DMS79 (cell line): Measurements from ENCODE around the gene UBXN4.
"Not testable (repeated sequence)": the region's sequence is repeated elsewhere in the genome, so short reads cannot be mapped to it uniquely, and the experiment has no call there.

Source experiments
- DNase-seq: peaks from one replicate; lab custom pipeline; 2025; lab: John Stamatoyannopoulos, UW

Gene UBXN4

GRCh38 chr2:135762530-135762929 is 20.9 kb downstream of the UBXN4 start:
- DNase-seq: no peak

- DNase-seq: no peak
Observed at GRCh38 chr2:135768863-135769262, 27.2 kb downstream of the UBXN4 start.

GRCh38 chr2:135773319-135773718 is 31.7 kb downstream of the UBXN4 start:
- DNase-seq: no peak

- DNase-seq: no peak
Observed at GRCh38 chr2:135773917-135774316, 32.3 kb downstream of the UBXN4 start.

GRCh38 chr2:135775420-135775819 is 33.8 kb downstream of the UBXN4 start:
- no peak for DNase-seq

- DNase-seq: no peak
Observed at GRCh38 chr2:135776367-135776766, 34.7 kb downstream of the UBXN4 start.

- DNase-seq: no peak
Observed at GRCh38 chr2:135782231-135782630, 40.6 kb downstream of the UBXN4 start.

- no peak for DNase-seq
Observed at GRCh38 chr2:135783439-135783838, 41.8 kb downstream of the UBXN4 start.

GRCh38 chr2:135785032-135785431 is 43.4 kb downstream of the UBXN4 start:
- no peak for DNase-seq

GRCh38 chr2:135786823-135787222 is 45.2 kb downstream of the UBXN4 start:
- DNase-seq: no peak

GRCh38 chr2:135790423-135790822 is 48.8 kb downstream of the UBXN4 start:
- no peak for DNase-seq

GRCh38 chr2:135791418-135792190 is 49.9 kb downstream of the UBXN4 start:
- no peak for DNase-seq

GRCh38 chr2:135792401-135793150 is 50.9 kb downstream of the UBXN4 start:
- no peak for DNase-seq

- DNase-seq: not testable (repeated sequence)
Observed at GRCh38 chr2:135795641-135796040, 54.0 kb downstream of the UBXN4 start.

- DNase-seq: no peak
Observed at GRCh38 chr2:135796606-135797005, 55.0 kb downstream of the UBXN4 start.

- no peak for DNase-seq
Observed at GRCh38 chr2:135797497-135798274, 56.0 kb downstream of the UBXN4 start.

- DNase-seq: no peak
Observed at GRCh38 chr2:135798275-135798705, 56.6 kb downstream of the UBXN4 start.

GRCh38 chr2:135798762-135799161 is 57.1 kb downstream of the UBXN4 start:
- no peak for DNase-seq

GRCh38 chr2:135799738-135800137 is 58.1 kb downstream of the UBXN4 start:
- DNase-seq: no peak

- DNase-seq: no peak
Observed at GRCh38 chr2:135800513-135801460, 59.1 kb downstream of the UBXN4 start.

- no peak for DNase-seq
Observed at GRCh38 chr2:135802350-135802749, 60.7 kb downstream of the UBXN4 start.
